ENCODE measurements around the gene CDC37. TPM values are rescaled to one million over a fixed set of nuclear protein-coding genes. Genes with fewer than 3 reads are reported as not detected.
"Not testable (repeated sequence)": the region's sequence is repeated elsewhere in the genome, so short reads cannot be mapped to it uniquely, and the experiment has no call there.

Gene CDC37
- total RNA-seq, 2 donors from 2014 or later = 148 to 172 TPM

GRCh38 chr19:10416380-10417257, 13.3 kb upstream of the CDC37 start:
- Histone ChIP-seq H3K27ac (ENCODE audit: low read depth, low read length) (no peak overlapping the region), H3K4me1 (ENCODE audit: control insufficient read depth, insufficient read depth, low read length) (peaks cover 3% of the 10 kb centered on the region), H3K9ac (ENCODE audit: extremely low read depth, low read length, poor library complexity, severe bottlenecking) (peak overlapping the region; percentile 44), H3K4me3 (ENCODE audit: low read length) (peak overlapping the region; percentile 80), H3K9me3 (ENCODE audit: control insufficient read depth, low read length) (no peaks in the 10 kb centered on the region), H3K27me3 (ENCODE audit: control insufficient read depth, insufficient read depth, low read length, poor library complexity, severe bottlenecking) (peaks cover 69% of the 10 kb centered on the region), H3K36me3 (ENCODE audit: control insufficient read depth, insufficient read depth, low read length) (no peaks in the 10 kb centered on the region)
- H3K27me3 Mint-ChIP-seq (ENCODE audit: insufficient read depth) = peaks cover 78% of the 10 kb centered on the region
- H3K36me3 Mint-ChIP-seq (ENCODE audit: low read depth) = no peaks in the 10 kb centered on the region
- peak; percentile 97 for DNase-seq
- peaks cover 14% of the 10 kb centered on the region for H3K4me1 Mint-ChIP-seq
- peaks cover 3% of the 10 kb centered on the region for H3K9me3 Mint-ChIP-seq
- peak overlapping the region; percentile 55 for H3K4me3 Mint-ChIP-seq
- peak; percentile 95 for TF ChIP-seq CTCF (conservative IDR thresholded peaks at IDR 0.05)
- H3K27ac Mint-ChIP-seq = peak overlapping the region; percentile 52
- 7 to 16% methylated on average over 13 to 67 of the region's 67 CpGs for WGBS, 2 experiments (ENCODE audit: insufficient coverage in 1 of 2, insufficient read length in 1 of 2)

- Mint-ChIP-seq H3K36me3 (ENCODE audit: low read depth) (no peaks in the 10 kb centered on the region), H3K27me3 (ENCODE audit: insufficient read depth) (peaks cover 78% of the 10 kb centered on the region), H3K27ac (no peak overlapping the region), H3K4me1 (peaks cover 14% of the 10 kb centered on the region), H3K4me3 (peak overlapping the region; percentile 55), H3K9me3 (peaks cover 3% of the 10 kb centered on the region)
- peaks cover 3% of the 10 kb centered on the region for H3K4me1 ChIP-seq (ENCODE audit: control insufficient read depth, insufficient read depth, low read length)
- 11 to 12% methylated on average over 9 of the region's 9 CpGs for WGBS, 2 experiments (ENCODE audit: insufficient coverage in 1 of 2, insufficient read length in 1 of 2)
- H3K9ac ChIP-seq (ENCODE audit: extremely low read depth, low read length, poor library complexity, severe bottlenecking) = peak overlapping the region; percentile 44
- DNase-seq = no peak
- H3K27me3 ChIP-seq (ENCODE audit: control insufficient read depth, insufficient read depth, low read length, poor library complexity, severe bottlenecking) = peaks cover 67% of the 10 kb centered on the region
- H3K4me3 ChIP-seq (ENCODE audit: low read length) = peak overlapping the region; percentile 80
- no peaks in the 10 kb centered on the region for H3K9me3 ChIP-seq (ENCODE audit: control insufficient read depth, low read length)
- no peaks in the 10 kb centered on the region for H3K36me3 ChIP-seq (ENCODE audit: control insufficient read depth, insufficient read depth, low read length)
- no peak for TF ChIP-seq CTCF (conservative IDR thresholded peaks at IDR 0.05)
- H3K27ac ChIP-seq (ENCODE audit: low read depth, low read length) = no peak overlapping the region
These were observed 12.7 kb upstream of the CDC37 start for GRCh38 chr19:10416083-10416379.

GRCh38 chr19:10412257-10412977, 9.1 kb upstream of the CDC37 start:
- WGBS, 2 experiments (ENCODE audit: insufficient coverage in 1 of 2, insufficient read length in 1 of 2) = 88 to 89% methylated on average over 12 of the region's 13 CpGs
- H3K9me3 Mint-ChIP-seq = peaks cover 3% of the 10 kb centered on the region
- H3K4me1 Mint-ChIP-seq = no peaks in the 10 kb centered on the region
- Histone ChIP-seq H3K4me3 (ENCODE audit: low read length) (no peak overlapping the region), H3K9me3 (ENCODE audit: control insufficient read depth, low read length) (no peaks in the 10 kb centered on the region), H3K27ac (ENCODE audit: low read depth, low read length) (no peak overlapping the region), H3K4me1 (ENCODE audit: control insufficient read depth, insufficient read depth, low read length) (no peaks in the 10 kb centered on the region), H3K36me3 (ENCODE audit: control insufficient read depth, insufficient read depth, low read length) (no peaks in the 10 kb centered on the region), H3K27me3 (ENCODE audit: control insufficient read depth, insufficient read depth, low read length, poor library complexity, severe bottlenecking) (peaks cover 49% of the 10 kb centered on the region), H3K9ac (ENCODE audit: extremely low read depth, low read length, poor library complexity, severe bottlenecking) (no peak overlapping the region)
- peaks cover 78% of the 10 kb centered on the region for H3K27me3 Mint-ChIP-seq (ENCODE audit: insufficient read depth)
- H3K4me3 Mint-ChIP-seq = no peak overlapping the region
- no peak for DNase-seq
- no peaks in the 10 kb centered on the region for H3K36me3 Mint-ChIP-seq (ENCODE audit: low read depth)
- TF ChIP-seq CTCF (conservative IDR thresholded peaks at IDR 0.05) = no peak
- H3K27ac Mint-ChIP-seq = no peak overlapping the region

DNA sequence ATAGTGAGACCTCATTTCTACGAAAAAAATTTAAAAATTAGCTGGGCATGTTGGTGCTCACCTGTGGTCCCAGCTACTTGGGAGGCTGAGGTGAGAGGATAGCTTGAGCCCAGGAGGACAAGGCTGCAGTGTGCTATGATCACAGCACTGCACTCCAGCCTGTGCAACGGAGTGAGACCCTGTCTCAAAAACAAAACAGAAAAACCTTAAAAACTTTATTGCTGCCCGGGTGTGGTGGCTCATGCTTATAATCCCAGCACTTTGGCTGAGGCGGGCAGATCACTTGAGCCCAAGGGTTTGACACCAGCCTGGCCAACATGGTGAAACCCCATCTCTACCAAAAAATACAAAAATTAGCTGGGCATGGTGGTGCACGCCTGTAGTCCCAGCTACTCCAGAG, 7.9 kb upstream of the CDC37 start:
- H3K27me3 ChIP-seq (ENCODE audit: control insufficient read depth, insufficient read depth, low read length, poor library complexity, severe bottlenecking) = peaks cover 48% of the 10 kb centered on the region
- H3K9me3 ChIP-seq (ENCODE audit: control insufficient read depth, low read length); H3K4me3 Mint-ChIP-seq; H3K9ac ChIP-seq (ENCODE audit: extremely low read depth, low read length, poor library complexity, severe bottlenecking); H3K27ac ChIP-seq (ENCODE audit: low read depth, low read length); H3K4me1 Mint-ChIP-seq; DNase-seq; H3K4me1 ChIP-seq (ENCODE audit: control insufficient read depth, insufficient read depth, low read length); H3K36me3 ChIP-seq (ENCODE audit: control insufficient read depth, insufficient read depth, low read length); H3K4me3 ChIP-seq (ENCODE audit: low read length); H3K9me3 Mint-ChIP-seq; H3K27ac Mint-ChIP-seq; H3K36me3 Mint-ChIP-seq (ENCODE audit: low read depth): not testable (repeated sequence)
- whole genome bisulfite sequencing, 2 experiments (ENCODE audit: insufficient coverage in 1 of 2, insufficient read length in 1 of 2) = 86 to 89% methylated on average over 5 of the region's 5 CpGs
- peaks cover 77% of the 10 kb centered on the region for H3K27me3 Mint-ChIP-seq (ENCODE audit: insufficient read depth)
